SK-N-SH (cell line): ENCODE results near the gene SSTR5. TPM values are rescaled to one million over a fixed set of nuclear protein-coding genes. Genes with fewer than 3 reads are reported as not detected.

ENCODE experiments used
- CTCF ChIA-PET: fragments of 300-600, 350-600 bp; formaldehyde crosslinking; extraction: SDS; loops from one replicate; lab custom pipeline; 2021; lab: Yijun Ruan, JAX
- POLR2A ChIA-PET: fragments of 350-600 bp; sonication (Branson Sonifier 250); formaldehyde crosslinking; extraction: SDS; loops from one replicate; lab custom pipeline; 2020; ENCODE audit warnings: antibody characterized with exemption, inconsistent platforms; lab: Yijun Ruan, JAX
- DNase-seq: peaks from one replicate; pipeline ENCODE4 v3.0.0; 2012
- H2AFZ ChIP-seq: fragments of 200-600 bp; sonication (generic); 2 replicates; pipeline ENCODE4 v1.8.1; 2016; ENCODE audit warnings: antibody characterized with exemption, mild to moderate bottlenecking, low read depth
- H3F3A ChIP-seq: fragments of 200-600 bp; sonication (generic); replicated peaks from 2 replicates; pipeline ENCODE3; 2016; ENCODE audit warnings: antibody characterized with exemption, mild to moderate bottlenecking; ENCODE audit not compliant: insufficient read depth
- H3K27ac ChIP-seq, 2 experiments: fragments of 200-500 bp in 1 of 2; fragments of 200-600 bp in 1 of 2; sonication (Bioruptor generic) in 1 of 2; sonication (generic), shearing (Covaris generic) in 1 of 2; 2 replicates each; pipeline versions ENCODE4 v1.5.1 to v1.6.1; 2014 to 2016; ENCODE audit warnings: low read depth in 2 of 2, inconsistent platforms in 1 of 2, low read length in 1 of 2, mild to moderate bottlenecking in 1 of 2, mixed read lengths in 1 of 2
- H3K27me3 ChIP-seq: fragments of 200-600 bp; sonication (generic), shearing (Covaris generic); 2 replicates; pipeline ENCODE4 v1.6.1; 2016; ENCODE audit warnings: mixed run types; ENCODE audit not compliant: insufficient read depth
- H3K36me3 ChIP-seq, 2 experiments: fragments of 200-500 bp in 1 of 2; fragments of 200-600 bp in 1 of 2; sonication (Bioruptor generic) in 1 of 2; sonication (generic) in 1 of 2; replicated peaks in 1 of 2; 2 replicates each; pipeline versions ENCODE3 to v1.5.1; 2014 to 2016; ENCODE audit warnings: low read length in 1 of 2, mild to moderate bottlenecking in 1 of 2; ENCODE audit not compliant: insufficient read depth in 2 of 2, control insufficient read depth in 1 of 2
- H3K4me1 ChIP-seq, 2 experiments: fragments of 200-500 bp in 1 of 2; fragments of 200-600 bp in 1 of 2; sonication (Bioruptor generic) in 1 of 2; sonication (generic), shearing (Covaris generic) in 1 of 2; 2 replicates each; pipeline versions ENCODE4 v1.5.1 to v1.6.1; 2014 to 2016; ENCODE audit warnings: low read depth in 1 of 2, low read length in 1 of 2, mixed run types in 1 of 2; ENCODE audit not compliant: insufficient read depth in 2 of 2, control insufficient read depth in 1 of 2
- H3K4me2 ChIP-seq: fragments of 200-600 bp; sonication (generic), shearing (Covaris generic); 2 replicates; pipeline ENCODE4 v1.6.1; 2017; ENCODE audit warnings: mixed run types
- H3K4me3 ChIP-seq, 2 experiments: fragments of 200-500 bp in 1 of 2; fragments of 200-600 bp in 1 of 2; sonication (Bioruptor generic) in 1 of 2; sonication (generic), shearing (Covaris generic) in 1 of 2; 2 replicates each; pipeline versions ENCODE4 v1.5.1 to v1.8.1; 2014 to 2016; ENCODE audit warnings: low read depth in 2 of 2, inconsistent platforms in 1 of 2, low read length in 1 of 2, mild to moderate bottlenecking in 1 of 2, mixed read lengths in 1 of 2, moderate library complexity in 1 of 2
- H3K79me2 ChIP-seq: fragments of 200-600 bp; sonication (generic); 2 replicates; pipeline ENCODE4 v1.8.1; 2017; ENCODE audit warnings: mild to moderate bottlenecking; ENCODE audit not compliant: insufficient read depth
- H3K9ac ChIP-seq: fragments of 200-600 bp; sonication (generic); 2 replicates; pipeline ENCODE4 v1.6.1; 2017; ENCODE audit warnings: mixed run types
- H3K9me2 ChIP-seq: fragments of 200-600 bp; sonication (generic); 2 replicates; pipeline ENCODE4 v1.6.1; 2017; ENCODE audit warnings: mixed run types
- H3K9me3 ChIP-seq: fragments of 200-600 bp; sonication (generic); 2 replicates; pipeline ENCODE4 v1.6.1; 2017; ENCODE audit warnings: mixed run types, mild to moderate bottlenecking, moderate library complexity
- H4K20me1 ChIP-seq: fragments of 200-600 bp; sonication (generic); 2 replicates; pipeline ENCODE4 v1.6.1; 2017; ENCODE audit warnings: mild to moderate bottlenecking, mixed run types; ENCODE audit not compliant: insufficient read depth
- EP300 ChIP-seq, 2 experiments: IDR thresholded peaks; 2 replicates each; pipeline versions ENCODE4 v1.4.0 to v1.6.1; 2012; ENCODE audit warnings: borderline replicate concordance in 1 of 2, low read depth in 1 of 2, low read length in 1 of 2
- FOSL2 ChIP-seq: IDR thresholded peaks from 2 replicates; pipeline ENCODE4 v1.4.0; 2012; ENCODE audit warnings: low read depth, mild to moderate bottlenecking, moderate library complexity, borderline replicate concordance
- GABPA ChIP-seq: IDR thresholded peaks from 2 replicates; pipeline ENCODE4 v1.4.0; 2012; ENCODE audit warnings: low read depth, mild to moderate bottlenecking
- MEF2A ChIP-seq: IDR thresholded peaks from 2 replicates; pipeline ENCODE4 v1.4.0; 2012; ENCODE audit warnings: low read depth, borderline replicate concordance
- MXI1 ChIP-seq: IDR thresholded peaks from 2 replicates; pipeline ENCODE4 v1.6.1; 2012; ENCODE audit warnings: mild to moderate bottlenecking, low read depth, low read length, improper control_type of control experiment
- NFIC ChIP-seq: IDR thresholded peaks from 2 replicates; pipeline ENCODE4 v1.4.0; 2012; ENCODE audit warnings: borderline replicate concordance
- NRF1 ChIP-seq: IDR thresholded peaks from 2 replicates; pipeline ENCODE4 v1.6.1; 2012; ENCODE audit warnings: low read depth, mild to moderate bottlenecking, low read length
- RXRA ChIP-seq: IDR thresholded peaks from 2 replicates; pipeline ENCODE4 v1.4.0; 2012; ENCODE audit warnings: low read depth, mild to moderate bottlenecking, borderline replicate concordance
- SIN3A ChIP-seq: IDR thresholded peaks from 2 replicates; pipeline ENCODE4 v1.6.1; 2012; ENCODE audit warnings: low read depth, mild to moderate bottlenecking, low read length, moderate library complexity, borderline replicate concordance
- SMC3 ChIP-seq: IDR thresholded peaks from 2 replicates; pipeline ENCODE4 v1.6.1; 2012; ENCODE audit warnings: low read depth, low read length, improper control_type of control experiment
- TEAD4 ChIP-seq: IDR thresholded peaks from 2 replicates; pipeline ENCODE4 v1.4.0; 2012; ENCODE audit warnings: mild to moderate bottlenecking, borderline replicate concordance; ENCODE audit not compliant: insufficient read depth
- USF1 ChIP-seq: IDR thresholded peaks from 2 replicates; pipeline ENCODE4 v1.4.0; 2012; ENCODE audit warnings: low read depth, borderline replicate concordance
- WGBS: methylation state at CpG from one replicate; pipeline ENCODE4 v1.1.6; 2017; ENCODE audit warnings: low lambda C conversion rate; 5-methylcytosine and 5-hydroxymethylcytosine counted together
- polyA plus RNA-seq, 3 experiments: library from polyadenylated mRNA; depleted of rRNA; stranded (reverse); fragments of >200 nt; gene quantifications; 2 replicates each; pipeline ENCODE4 v1.2.3, GENCODE V29; 2012
- TF ChIP-seq, protein P1 (sequence below): IDR thresholded peaks from 2 replicates; pipeline ENCODE4 v1.6.1; 2012; ENCODE audit warnings: mild to moderate bottlenecking, low read depth, low read length, moderate library complexity

SSTR5 gene
- polyA plus RNA-seq, 1 of the 3 experiments (the other 2 are of a cell fraction), result not detected

- CTCF ChIA-PET, result interaction anchor here (1.1 to 3.7 kb wide), 3 partner anchors 7 to 250 kb away, joined by 3 to 18 read pairs (median 4); no protein-coding TSS in a partner anchor
- WGBS, result 23% methylated on average over 10 of the region's 20 CpGs
- Histone ChIP-seq H3K4me1 (no peaks in the 10 kb centered on the region), H3K27ac (no peak overlapping the region), H3K4me3 (no peak overlapping the region), H4K20me1 (no peaks in the 10 kb centered on the region), H3K9me3 (no peaks in the 10 kb centered on the region), H3K4me2 (no peak overlapping the region), H3F3A (no peaks in the 10 kb centered on the region), H3K27me3 (peaks cover 71% of the 10 kb centered on the region), H3K9me2 (no peaks in the 10 kb centered on the region), H3K36me3 (no peaks in the 10 kb centered on the region), H2AFZ (no peak overlapping the region), H3K79me2 (no peaks in the 10 kb centered on the region), H3K9ac (no peak overlapping the region)
- no peak for DNase-seq
- no peak for TF ChIP-seq NRF1
- no peak for TF ChIP-seq SMC3
- TF ChIP-seq GABPA, result no peak
- no peak for TF ChIP-seq EP300 (IDR thresholded peaks at IDR 0.05; ENCODE audit: borderline replicate concordance in 1 of 2, low read depth in 1 of 2, low read length in 1 of 2)
- TF ChIP-seq MEF2A, result no peak
- no peak for TF ChIP-seq SIN3A
- TF ChIP-seq, protein P1, sequence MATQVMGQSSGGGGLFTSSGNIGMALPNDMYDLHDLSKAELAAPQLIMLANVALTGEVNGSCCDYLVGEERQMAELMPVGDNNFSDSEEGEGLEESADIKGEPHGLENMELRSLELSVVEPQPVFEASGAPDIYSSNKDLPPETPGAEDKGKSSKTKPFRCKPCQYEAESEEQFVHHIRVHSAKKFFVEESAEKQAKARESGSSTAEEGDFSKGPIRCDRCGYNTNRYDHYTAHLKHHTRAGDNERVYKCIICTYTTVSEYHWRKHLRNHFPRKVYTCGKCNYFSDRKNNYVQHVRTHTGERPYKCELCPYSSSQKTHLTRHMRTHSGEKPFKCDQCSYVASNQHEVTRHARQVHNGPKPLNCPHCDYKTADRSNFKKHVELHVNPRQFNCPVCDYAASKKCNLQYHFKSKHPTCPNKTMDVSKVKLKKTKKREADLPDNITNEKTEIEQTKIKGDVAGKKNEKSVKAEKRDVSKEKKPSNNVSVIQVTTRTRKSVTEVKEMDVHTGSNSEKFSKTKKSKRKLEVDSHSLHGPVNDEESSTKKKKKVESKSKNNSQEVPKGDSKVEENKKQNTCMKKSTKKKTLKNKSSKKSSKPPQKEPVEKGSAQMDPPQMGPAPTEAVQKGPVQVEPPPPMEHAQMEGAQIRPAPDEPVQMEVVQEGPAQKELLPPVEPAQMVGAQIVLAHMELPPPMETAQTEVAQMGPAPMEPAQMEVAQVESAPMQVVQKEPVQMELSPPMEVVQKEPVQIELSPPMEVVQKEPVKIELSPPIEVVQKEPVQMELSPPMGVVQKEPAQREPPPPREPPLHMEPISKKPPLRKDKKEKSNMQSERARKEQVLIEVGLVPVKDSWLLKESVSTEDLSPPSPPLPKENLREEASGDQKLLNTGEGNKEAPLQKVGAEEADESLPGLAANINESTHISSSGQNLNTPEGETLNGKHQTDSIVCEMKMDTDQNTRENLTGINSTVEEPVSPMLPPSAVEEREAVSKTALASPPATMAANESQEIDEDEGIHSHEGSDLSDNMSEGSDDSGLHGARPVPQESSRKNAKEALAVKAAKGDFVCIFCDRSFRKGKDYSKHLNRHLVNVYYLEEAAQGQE, result no peak
- POLR2A ChIA-PET, result no interaction called here
Observed at GRCh38 chr16:1062895-1063294, 9.7 kb upstream of the SSTR5 start.

GRCh38 chr16:1063728-1064127 lies 8.8 kb upstream of the SSTR5 start:
- no peaks in the 10 kb centered on the region for H4K20me1 ChIP-seq
- peaks cover 80% of the 10 kb centered on the region for H3K27me3 ChIP-seq
- no peaks in the 10 kb centered on the region for H3K9me3 ChIP-seq
- no peak overlapping the region for H3K9ac ChIP-seq
- no peak for DNase-seq
- no peaks in the 10 kb centered on the region for H3F3A ChIP-seq
- CTCF ChIA-PET, result interaction anchor here (0.7 to 3.7 kb wide), 5 partner anchors 8 to 251 kb away, joined by 3 to 18 read pairs (median 3); no protein-coding TSS in a partner anchor
- H3K27ac ChIP-seq, result no peak overlapping the region
- no peaks in the 10 kb centered on the region for H3K4me1 ChIP-seq
- H3K9me2 ChIP-seq, result no peaks in the 10 kb centered on the region
- H3K79me2 ChIP-seq, result no peaks in the 10 kb centered on the region
- H3K4me3 ChIP-seq, result no peak overlapping the region
- 39% methylated on average over 11 of the region's 21 CpGs for WGBS
- POLR2A ChIA-PET, result interaction anchor here (1.1 kb wide), 1 partner anchor 9 kb away, joined by 3 read pairs; the partner anchor contains the start of gene SSTR5
- no peak for TF ChIP-seq MXI1
- TF ChIP-seq NFIC, result no peak
- TF ChIP-seq RXRA, result no peak
- no peak for TF ChIP-seq USF1
- no peak for TF ChIP-seq FOSL2
- TF ChIP-seq TEAD4, result no peak
- no peaks in the 10 kb centered on the region for H3K36me3 ChIP-seq
- H2AFZ ChIP-seq, result no peak overlapping the region
- no peak overlapping the region for H3K4me2 ChIP-seq
